GM18861 (cell line): ENCODE results near the gene POLR2C.

Experiments
- ATAC-seq: cut with Tn5 transposase; IDR thresholded peaks from one replicate; pipeline ENCODE4 v1.9.1; 2021; ENCODE audit not compliant: unreplicated experiment

Gene POLR2C

DNA sequence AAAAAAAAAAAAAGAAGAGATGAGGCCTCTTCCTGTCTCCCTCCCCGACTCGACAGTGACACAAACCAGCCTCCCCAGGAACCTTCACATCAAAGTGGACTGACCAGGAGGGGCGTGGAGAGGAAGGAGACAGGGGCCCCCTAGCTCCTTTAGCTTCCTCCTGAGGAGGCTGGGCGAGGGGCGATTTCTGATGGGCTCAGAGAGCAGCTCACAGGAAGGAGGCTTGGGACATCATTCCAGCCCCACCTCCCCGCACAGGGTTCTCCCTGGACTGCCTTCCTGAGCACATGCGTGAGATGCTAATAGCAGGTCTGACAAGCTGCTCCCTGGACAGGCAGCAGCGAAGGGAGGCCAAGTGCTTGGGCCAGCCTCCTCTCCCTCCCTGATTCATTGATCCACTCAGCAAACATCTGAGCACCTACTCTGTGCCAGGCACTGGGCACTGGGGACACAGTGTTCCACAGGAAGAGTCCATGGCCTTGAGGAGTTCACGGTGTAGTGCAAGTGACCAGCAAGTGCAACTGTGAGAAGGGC is 38.2 kb downstream of the POLR2C start:
- no peak for ATAC-seq

DNA sequence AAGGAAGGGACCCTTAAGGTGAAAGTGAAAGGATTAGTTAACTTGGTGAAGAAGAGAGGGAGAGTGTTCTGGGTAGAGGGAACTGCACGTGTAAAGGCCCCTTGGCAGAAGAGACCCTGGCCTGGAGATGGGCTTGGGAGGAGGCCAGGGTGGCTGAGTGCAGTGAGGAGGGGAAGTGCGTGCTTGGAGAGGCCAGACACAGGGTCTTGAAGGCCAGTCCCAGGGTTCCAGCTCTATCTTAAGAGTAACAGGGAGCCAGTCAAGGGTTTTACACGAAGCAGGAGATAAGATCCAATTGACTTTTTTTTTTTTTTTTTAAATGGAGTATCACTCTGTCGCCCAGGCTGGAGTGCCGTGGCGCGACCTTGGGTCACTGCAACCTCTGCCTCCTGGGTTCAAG is 39.0 kb downstream of the POLR2C start:
- ATAC-seq: no peak

DNA sequence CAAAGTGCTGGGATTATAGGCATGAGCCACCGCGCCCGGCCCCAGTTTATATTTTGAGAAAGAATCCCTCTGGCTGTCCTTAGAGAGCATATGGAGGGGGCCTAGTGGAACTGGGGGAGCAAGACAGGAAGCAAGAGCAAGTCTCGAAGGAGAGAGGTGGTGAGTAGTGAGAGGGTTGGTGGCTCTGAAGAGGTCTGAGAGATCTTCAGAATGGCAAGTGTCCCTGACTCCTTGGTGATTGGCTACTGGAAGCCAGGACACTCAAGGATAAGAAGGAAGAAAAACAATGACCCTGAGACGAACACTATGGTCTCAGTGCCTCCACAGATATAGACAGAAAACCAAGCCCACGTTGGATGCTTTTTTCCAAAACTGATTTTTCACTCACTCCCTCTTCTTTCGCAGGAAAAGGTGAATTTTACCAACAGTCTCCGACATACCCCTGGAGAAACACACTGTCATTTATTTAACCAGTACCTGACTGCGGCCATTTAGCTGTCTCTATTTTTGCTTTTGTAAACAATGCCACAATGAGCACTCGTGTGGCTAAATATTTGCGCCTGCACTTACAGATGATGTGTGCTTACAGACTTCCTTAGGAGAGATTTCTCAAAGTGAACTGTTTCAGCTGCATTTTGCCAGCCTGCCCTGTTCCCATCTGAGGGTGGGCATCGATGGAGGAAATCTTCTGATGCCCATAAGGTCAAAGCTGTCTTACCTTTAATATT is 39.7 kb downstream of the POLR2C start:
- ATAC-seq: no peak

DNA sequence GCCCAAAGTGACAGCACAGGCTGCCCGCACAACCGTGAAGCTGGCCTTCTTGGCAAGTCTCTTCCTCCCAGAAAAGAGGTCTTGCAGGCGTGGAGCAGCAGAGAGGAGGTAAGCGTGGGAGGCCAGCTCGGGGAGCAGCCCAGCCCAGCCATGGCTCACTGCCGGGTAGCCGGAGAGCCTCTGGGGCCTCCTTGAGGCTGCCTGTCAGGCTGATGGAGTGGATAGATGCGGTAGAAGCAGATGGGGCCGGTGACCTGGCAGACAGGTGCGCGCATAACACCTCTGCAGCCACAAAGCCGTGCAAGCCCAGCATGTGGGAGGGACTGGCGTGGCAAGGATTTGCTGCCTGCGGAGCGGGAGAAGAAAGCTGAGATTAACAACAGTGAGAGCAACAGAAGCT is 40.9 kb downstream of the POLR2C start:
- no peak for ATAC-seq

DNA sequence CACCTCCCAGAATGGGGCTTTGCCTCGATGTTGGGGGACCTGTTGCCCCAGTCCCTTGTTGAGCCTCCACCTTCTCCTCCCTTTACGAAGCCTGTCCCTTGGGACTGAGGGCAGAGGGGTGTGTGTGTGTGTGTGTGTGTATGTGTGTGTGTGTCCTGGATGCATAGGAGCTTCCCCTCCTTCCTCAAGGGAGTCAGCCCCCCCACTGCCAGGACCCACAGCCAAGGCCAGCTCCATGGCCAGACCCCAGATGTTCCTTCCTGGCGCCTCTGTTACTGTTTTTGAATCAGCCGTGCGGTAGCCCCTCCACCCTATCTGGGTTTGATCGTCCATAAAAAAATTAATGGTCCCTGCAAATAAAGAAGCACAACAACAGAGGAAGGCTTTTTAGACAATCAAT is 41.5 kb downstream of the POLR2C start:
- no peak for ATAC-seq

DNA sequence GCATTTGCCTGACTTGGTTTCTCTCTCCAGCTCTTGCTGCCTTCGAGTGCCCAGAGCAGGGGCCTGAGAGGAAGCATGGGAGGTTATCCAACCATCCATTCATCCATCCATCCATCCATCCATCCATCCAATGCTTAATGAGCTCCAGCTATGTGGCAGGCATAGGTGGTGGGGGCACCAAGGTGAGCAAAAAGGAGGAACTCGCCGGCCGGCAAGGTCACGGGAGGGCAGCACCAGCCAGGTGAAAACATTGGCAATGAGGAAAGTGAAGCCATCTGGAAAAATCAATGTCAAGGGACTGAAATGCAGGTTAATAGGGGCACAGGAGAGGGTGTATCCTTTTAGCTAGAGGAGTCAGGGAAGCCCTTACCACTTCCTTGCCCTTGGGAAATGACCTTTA is 42.0 kb downstream of the POLR2C start:
- ATAC-seq: no peak

DNA sequence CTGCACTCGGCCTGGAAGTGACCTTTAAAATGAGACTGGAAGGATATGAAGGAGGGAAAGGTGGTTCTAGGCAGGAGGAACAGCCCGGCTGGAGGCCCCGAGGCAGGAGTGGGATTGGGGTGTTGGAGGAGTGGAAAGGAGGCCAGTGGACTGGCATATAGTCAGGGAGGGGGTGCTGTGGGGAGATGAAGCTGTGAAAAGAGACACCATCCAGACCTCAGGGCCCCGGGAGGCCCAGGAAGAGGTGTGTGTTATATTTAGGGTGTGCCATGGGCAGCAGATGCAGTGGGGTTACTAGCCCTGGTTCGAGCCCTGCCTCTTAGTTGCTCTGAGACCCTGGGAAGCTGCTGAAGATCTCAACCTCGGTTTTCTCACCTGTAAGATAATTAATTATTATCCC is 42.7 kb downstream of the POLR2C start:
- no peak for ATAC-seq

DNA sequence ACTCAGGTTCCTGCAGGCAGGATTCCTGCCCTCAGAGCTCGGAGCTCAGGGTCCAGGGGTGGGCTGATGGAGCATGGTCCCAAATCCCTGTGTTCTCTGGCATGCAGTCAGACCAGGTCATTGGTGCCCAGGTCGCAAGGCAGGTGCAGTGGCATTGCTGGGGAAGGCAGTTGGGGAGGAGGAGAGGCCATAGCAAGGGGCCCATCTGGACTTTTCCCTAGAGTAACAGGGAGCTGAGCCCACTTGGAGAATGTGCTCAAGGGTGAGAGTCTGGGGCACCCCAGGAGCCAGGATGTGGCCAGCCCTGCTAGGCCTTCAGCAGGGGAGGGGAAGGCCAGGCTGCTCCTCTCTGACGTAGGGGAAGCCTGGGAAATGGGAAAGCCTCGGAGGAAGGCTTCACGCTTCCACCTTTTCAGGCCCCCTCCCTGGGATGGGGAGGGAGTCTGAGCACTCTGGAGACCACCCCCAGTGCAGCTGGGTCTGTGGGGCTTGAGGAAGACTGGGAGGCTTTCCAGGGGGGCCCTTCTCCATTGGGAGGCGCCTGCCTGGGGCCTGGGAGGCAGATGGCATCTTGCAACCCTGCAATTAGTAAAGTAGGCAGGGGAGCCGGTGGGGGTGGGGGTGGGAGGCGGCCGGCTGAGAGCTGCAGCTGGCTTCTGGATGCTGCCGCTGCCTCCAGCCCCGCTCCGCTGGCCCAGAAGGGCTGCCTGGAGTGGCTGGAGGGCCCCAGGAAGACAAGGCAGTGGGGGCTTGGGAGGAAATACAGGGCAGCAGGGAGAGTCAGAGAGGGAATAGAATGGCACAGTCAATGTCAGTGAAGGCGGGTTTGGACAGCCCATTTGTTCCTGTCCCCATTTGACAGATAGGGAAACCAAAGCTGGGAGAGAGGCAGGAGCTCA is 44.9 kb downstream of the POLR2C start:
- ATAC-seq: no peak

DNA sequence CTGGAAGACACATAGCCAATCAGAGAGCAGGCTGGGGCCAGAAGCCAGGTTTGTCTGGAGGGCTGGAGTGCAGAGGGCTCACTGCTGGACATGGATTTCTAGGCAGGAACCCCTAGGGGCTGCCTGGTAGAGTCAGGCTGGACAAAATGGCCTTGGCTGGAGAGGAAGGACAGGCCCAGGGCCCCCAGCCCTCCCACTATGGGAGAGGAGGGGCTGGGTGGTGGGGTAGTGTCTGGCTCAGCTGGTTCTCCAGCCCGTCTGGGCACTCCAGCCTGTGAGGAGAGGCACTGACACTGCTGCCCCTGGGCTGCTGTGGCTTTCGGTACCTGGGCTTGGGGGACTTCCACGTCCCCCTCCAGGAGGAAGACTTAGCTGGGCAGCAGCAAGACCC is 45.6 kb downstream of the POLR2C start:
- no peak for ATAC-seq

DNA sequence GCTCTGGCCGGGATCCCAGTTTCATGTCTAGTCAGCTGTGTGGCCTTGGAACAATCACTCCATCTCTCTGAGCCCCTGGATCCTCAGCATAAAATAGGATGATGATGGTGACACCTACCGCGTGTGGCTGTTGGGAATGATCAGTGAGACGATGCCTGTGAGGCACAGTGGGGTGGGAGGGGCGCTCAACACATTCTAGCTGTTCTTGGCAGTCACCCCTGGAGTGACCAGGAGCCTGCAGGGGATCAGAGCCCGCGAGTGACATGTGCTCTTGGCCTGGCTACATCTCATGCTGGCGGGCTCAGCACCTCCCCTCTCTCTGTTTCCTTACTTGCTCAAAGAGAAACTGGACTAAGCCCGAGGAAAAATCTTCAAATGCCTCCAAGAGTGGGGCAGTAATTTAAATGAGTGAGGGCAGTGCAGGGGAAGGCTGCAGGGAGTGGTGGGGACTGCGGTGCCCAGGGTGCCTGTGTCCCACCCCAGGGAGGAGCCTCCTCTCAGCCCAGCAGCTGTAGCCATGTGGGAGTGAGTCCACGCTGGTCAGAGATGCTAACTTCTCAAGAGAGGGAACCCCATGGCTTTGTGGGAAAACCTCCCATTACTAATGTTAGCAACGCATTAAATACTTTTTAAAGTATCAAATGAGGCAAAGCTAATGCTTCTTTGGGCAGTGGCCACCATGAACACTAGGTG is 46.9 kb downstream of the POLR2C start:
- ATAC-seq: no peak

DNA sequence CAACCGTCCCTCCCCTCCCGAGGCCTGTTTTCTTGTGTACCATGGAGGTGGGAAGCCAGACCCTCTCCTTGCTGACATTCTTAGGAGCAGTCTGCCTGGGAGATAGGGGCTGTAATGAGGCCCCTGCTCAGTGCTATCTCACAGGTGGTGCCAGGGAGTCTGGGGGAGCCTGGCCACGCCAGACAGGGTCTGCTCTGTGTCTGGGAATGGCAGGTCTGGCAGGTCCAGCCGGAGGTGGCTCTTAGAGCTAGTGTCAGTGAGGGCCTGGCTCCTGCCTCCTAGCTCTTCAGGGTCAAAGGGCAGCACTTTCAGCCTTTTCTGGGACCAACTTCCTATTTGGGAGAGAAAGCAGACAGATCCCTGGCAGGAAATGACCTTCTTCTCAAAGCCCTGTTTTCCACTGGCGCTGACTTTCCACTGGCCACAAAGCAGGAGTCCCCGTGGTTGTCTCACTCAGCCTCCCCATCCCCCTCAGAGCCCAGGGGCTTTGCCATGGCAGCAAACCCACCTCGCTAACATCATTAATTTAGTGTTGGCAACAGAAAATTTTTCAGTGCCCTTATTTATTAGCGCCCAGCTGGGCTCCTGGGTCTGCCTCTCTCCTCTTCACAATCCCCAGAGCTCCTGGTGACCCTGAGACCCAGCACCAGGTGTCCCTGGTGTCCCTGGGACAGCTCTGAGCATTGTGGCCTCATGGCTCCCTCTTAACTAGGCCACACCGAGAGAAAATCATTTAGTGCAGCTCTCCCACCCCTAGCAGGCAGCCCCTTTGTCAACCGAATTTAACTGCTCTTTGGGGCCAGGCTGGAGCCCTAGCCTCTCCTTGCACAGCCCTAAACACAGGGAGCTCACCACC is 47.8 kb downstream of the POLR2C start:
- no peak for ATAC-seq

DNA sequence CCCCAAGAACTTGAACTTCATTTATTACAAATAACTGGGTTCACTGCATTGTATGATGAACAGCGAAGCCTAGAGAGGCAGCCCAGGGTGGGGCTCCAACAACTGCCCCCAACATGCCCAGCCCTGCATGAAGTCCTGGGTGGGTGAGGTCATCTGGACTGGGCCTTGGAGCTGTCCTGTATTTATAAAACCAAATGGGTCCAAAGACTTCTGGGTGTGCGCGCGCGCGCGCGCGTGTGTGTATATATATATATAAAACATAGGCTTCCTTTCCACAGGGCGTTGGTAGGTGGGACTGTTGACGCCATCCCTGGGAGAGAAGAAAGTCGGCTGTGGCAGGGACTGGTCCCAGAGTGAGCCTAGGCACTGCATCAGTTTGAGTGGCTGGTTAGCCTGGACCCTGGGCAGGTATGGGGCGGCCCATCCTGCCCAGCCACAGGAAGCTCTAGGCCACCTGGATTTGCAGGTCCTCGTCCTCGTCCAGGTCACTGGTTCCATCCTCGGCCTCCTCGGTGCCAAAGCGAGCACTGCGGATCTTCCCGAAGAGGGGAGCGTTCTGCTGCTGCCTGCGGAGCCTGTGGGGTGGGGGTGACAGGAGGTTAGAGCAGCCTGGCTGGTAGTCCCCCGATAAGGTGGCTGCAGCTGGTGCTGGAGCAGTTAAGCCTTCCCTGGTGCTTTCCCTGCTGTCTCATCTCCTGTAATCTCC is 50.0 kb downstream of the POLR2C start:
- no peak for ATAC-seq

DNA sequence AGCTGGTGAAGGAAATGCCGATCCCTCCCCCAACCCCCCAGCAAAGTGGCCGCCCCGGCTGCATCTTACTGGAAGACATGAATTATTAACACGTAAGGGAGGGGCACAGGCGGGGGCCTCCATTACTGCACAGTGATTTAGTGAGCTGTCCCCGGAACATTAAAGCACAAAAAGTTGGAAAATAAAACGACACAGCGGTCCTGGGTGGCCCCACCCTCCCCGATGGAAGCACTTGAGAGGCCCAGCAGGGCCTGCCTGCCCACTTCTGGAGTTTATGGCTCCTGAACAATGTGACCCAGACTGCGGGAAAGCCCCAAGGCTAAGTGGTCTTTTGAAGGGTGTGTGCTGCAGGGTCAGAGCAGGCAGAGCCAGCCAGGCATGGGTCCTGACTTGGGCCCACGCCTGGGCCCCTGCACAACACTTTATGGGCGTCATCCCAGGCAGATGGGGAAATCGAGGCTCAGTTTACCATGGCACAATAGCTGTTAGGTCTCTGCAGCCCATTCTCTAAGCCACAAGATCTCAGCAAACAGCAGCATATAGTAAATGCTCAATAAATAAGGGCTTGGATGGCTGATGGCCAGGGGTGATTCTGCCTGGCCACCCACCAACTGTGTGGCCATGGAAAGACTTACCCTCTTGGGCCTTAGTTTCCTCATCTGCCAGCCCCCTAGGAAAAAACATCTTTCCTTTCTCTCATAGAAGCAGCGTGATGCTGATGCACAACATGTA is 51.1 kb downstream of the POLR2C start:
- ATAC-seq: no peak

DNA sequence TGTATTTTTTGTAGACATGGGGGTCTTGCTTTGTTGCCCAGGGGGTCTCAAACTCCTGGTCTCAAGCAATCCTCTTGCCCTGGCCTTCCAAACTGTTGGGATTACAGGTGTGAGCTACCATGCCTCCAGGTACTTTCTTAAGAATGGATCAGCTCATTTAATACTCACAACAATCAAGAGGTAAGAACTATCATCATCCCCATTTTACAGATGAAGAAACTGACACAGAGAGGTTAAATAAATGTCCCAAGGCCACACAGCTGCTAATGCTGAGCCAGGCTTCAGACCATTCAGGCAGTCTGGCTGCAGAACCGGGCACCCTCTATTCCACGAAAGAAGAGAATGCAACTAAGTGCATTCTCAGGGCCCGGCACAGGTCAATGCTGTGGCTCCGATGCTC is 51.9 kb downstream of the POLR2C start:
- no peak for ATAC-seq

DNA sequence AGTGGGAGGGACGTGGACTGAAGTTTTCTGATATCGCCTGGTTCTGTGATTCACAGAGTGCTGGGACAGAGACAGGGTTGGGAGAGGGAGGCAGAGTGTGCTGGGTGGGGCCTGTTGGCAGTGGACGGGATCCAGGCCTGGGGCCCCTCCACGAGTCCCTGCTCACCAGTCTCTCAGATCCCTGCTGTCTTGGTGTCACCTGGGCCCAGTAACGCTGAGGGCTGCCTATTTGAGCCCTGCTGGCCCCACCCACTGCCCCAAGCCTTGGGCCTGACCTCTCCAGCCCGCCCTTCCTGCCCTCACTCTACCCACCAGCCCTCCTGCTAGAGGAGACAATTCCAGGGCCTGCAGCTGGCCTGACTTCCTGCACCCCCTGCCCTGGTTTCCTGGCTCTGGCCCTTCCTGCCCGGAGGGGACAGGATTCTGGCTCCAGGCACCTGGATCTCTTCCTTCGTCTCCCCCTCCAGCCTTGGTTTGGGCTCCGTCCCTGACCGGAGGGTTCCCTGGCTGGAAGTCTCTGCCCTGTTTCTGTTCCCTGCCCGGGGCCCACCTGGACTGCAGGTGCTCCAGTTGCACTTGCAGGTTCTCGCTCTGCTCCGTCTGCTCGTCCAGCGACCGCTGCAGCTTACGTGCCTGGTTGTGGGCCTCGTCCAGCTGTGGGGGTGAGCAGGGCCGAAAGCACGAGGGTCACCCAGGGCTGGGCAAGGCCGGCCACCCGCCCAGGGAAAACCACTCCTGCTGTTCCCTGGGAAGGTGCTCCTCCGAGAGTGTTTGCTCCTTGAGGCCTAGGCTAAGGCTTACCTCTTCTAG is 52.5 kb downstream of the POLR2C start:
- ATAC-seq: no peak

DNA sequence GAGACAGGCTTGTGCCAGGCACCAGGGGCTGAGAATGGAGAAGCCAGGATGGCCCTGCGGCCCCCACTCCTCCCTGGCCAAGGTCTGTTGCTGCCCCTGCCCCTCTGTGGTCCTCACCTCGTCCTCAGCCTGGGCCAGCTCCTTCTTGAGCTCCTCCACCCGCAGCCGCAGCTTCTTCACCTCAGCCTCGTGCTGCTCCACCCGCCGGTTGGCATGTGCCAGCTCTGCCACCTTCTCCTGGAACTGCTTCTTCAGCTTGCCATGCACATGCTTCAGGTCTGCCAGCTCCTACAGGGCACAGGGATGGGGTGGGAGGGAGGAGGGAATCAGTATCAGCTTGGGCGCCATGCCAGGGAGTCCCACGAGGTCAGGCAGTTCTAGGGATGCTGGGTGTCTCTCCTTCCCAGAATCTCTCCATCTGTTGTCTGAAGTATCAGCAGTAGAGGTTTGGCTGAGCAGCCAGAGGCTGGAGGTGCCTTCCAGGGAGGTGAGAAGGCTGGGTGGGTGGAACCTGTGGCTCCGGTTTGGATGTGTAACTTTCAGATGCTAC is 53.8 kb downstream of the POLR2C start:
- no peak for ATAC-seq

DNA sequence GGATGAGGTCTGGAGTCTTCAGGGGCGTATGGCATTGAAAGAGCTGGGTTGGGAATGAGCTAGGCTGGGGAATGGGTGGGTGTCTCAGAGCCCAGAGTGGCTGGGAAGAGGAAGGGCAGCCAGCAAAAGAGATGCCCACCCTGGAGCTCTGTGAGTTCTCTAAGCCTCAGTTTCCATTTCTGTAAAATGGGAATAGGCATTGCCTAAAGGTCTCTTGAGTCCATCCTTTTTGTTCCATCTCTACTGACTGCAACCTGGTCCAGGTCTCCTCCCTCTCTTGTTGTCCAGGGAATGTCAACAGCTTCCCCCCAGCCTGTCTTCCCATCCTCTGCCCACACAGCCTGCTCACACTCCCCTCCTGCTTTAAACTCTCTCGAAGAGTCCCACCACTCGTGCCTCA is 54.3 kb downstream of the POLR2C start:
- ATAC-seq: no peak
